Islet of Langerhans (tissue), 1 donor: Measurements from ENCODE around the gene FBXL2.
"Not testable (repeated sequence)": the region's sequence is repeated elsewhere in the genome, so short reads cannot be mapped to it uniquely, and the experiment has no call there.

Source experiments
- FAIRE-seq: peaks from one replicate; lab custom pipeline; 2011; peaks lifted over from hg19 to GRCh38; lab: Jason Lieb, UNC

FBXL2 gene

DNA sequence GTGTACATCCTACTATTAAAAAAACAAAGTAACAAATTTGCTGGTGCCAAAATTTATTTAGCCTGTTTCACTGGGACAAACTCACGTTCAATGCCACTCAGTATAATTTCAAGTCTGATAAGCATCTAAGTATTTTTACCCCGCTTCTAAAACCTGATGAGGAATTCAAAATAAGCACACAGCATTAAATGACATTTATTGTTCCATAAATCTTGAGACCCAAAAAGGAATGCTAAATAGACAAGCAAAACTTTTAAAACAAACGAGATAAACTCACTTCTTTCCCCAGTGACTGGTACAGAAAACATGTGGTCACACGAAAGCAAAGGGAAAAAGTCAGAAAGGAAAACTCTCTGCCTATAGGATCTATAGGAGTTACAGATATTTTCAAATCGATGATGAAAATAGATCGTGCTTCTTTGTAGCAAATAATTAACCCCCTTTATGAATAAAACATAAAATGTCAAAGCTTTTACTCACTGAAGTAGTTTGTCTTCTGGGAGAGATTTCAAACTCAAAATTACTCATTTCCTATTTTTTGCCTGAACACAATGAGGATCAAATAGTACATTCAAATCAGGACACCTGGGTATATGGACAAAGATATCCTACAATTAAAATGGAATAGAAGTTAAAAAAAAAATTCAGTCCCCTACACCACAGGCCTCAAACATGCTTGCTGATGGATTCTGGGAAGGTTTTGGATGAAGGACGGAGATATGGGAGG, 111.3 kb downstream of the FBXL2 start:
- no peak for FAIRE-seq

GRCh38 chr3:33389908-33390307, 112.7 kb downstream of the FBXL2 start:
- no peak for FAIRE-seq

GRCh38 chr3:33391255-33391995, 114.2 kb downstream of the FBXL2 start:
- FAIRE-seq, result no peak

DNA sequence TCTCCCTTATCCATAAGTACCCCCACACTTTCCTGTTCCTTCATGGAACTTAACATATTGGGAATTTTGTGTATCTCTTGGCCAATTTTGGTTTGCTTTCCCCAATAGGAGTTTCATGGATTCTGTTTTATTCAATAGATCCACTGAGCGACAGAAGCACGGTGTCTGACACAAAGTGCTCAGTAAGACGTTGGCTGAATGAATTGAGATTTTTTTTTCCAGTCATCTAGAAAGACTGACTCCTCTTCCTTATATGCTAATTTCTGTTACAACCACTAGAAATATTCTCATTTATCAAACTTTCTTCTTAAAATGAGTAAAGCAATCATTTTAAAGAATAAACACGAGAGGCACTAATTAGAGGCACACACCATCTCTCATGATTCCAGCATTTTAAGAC, 114.9 kb downstream of the FBXL2 start:
- no peak for FAIRE-seq

DNA sequence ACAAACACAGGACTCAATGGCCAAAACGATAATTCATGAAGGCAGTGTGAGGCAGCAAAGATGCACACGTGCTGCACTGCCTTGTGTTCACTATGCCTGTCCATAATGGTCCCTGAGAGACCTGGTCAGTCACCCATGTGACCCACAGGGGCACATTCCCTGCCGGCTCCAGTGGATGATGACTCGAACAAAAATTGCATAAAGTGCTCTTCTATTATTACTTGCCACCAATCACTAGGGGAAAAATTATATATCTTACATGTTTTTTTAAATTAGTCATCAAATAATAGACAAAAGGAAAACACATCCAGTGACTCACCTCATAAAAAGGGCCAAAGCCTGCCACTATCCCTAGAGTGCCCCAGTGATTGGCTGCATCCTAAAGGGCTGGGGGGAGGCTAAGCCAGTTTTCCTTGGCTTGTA, 115.5 kb downstream of the FBXL2 start:
- no peak for FAIRE-seq

DNA sequence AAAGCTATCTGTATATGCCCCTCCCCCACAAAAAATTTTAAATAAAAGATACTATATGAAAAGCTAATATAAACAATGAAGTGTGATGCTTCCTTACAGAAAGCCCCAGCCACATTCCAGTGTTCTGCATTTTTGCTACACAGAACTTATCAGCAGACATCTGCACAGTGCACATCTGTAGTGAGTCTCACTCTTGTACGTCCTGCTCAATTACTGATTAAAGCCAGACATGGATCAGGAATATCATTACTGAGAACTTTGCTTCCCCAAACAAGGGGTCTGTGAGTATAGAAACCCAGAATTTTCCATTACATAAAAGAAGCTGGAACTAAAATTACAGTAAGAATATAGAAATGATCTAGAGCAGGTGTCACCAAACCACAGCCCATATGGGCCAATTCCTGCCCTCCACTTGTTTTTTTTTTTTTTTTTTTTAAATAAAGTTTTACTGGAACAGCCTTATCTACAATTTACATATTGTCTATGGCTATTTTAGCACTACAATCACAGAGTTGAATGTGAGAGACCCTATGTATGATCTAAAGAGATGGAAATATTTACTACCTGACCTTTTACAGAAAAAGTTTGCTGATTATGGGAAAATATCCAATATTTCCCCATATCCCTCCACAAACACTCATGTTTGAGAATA, 117.3 kb downstream of the FBXL2 start:
- no peak for FAIRE-seq

- no peak for FAIRE-seq
These were observed 118.7 kb downstream of the FBXL2 start for GRCh38 chr3:33395900-33396299.

- FAIRE-seq, result no peak
These were observed 121.2 kb downstream of the FBXL2 start for GRCh38 chr3:33398410-33398809.

DNA sequence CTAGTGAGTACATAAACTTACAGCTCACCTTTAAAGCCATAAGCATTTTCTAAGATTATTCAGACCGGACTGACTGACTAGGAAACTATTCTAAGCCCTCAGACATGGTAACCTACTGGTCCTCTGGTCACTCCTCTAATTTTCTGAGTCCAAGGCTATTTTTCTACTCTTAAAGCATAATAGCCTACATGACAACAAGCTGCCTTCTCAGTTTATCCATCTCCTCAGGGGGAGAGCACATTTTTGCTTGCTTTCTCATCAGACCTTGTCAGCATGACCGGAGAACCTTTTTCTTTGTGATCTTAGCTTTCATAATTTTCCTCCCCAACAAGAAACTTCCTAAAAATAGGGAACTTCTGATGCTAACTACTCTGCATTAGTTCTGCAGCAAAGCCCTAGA, 124.5 kb downstream of the FBXL2 start:
- no peak for FAIRE-seq

DNA sequence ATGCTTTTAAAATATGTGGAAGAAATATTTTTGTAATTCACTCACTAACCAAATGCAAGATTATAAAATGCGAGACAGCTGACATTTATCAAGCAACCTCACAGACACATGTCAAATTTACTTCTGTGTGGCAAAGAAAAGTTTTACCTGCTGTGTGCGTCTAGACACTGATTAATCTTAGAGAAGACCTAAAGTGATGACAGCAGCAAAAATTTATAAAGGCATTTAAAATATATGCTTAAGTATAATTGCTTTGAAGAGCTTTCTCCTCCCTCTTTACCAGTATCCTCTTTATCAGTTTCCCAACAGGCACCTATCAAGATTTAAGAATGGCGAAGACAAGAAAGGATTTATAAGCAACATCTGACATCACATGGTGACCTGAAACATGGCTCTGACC, 125.7 kb downstream of the FBXL2 start:
- FAIRE-seq, result no peak

DNA sequence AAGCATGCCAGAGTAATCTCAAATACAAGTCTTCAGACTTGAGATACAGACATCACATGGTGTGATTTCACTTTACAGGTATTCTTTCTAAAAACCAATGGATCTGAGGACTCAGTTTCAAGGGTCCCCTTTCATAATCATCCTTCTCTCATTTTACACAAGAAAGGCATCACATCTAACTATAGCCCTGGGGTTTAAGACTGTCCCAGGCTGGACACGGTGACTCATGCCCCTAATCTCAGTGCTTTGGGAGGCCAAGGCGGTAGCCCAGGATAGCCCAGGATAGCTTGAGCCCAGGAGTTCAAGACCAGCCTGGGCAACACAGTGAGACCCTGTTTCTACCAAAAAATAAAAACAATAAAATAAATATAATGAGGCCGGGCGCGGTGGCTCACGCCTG, 126.5 kb downstream of the FBXL2 start:
- FAIRE-seq, result no peak

DNA sequence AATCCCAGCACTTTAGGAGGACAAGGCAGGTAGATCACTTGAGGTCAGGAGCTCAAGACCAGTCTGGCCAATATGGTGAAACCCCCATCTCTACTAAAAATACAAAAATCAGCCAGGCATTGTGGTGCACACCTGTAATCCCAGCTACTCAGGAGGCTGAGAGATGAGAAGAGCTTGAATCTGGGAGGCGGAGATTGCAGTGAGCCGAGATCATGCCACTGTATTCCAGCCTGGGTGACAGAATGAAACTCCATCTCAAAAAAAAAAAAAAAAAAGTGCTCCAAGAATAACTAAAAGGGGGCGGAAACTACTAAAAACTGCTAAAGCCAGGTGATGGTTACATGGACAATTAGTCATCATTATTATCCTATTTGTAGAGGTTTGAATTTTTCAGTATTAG, 133.6 kb downstream of the FBXL2 start:
- FAIRE-seq, result not testable (repeated sequence)

GRCh38 chr3:33417066-33417673, 139.9 kb downstream of the FBXL2 start:
- peak; percentile 41 for FAIRE-seq

- FAIRE-seq, result no peak
These were observed 142.7 kb downstream of the FBXL2 start for GRCh38 chr3:33419948-33420347.

- no peak for FAIRE-seq
These were observed 143.7 kb downstream of the FBXL2 start for GRCh38 chr3:33420966-33421365.

DNA sequence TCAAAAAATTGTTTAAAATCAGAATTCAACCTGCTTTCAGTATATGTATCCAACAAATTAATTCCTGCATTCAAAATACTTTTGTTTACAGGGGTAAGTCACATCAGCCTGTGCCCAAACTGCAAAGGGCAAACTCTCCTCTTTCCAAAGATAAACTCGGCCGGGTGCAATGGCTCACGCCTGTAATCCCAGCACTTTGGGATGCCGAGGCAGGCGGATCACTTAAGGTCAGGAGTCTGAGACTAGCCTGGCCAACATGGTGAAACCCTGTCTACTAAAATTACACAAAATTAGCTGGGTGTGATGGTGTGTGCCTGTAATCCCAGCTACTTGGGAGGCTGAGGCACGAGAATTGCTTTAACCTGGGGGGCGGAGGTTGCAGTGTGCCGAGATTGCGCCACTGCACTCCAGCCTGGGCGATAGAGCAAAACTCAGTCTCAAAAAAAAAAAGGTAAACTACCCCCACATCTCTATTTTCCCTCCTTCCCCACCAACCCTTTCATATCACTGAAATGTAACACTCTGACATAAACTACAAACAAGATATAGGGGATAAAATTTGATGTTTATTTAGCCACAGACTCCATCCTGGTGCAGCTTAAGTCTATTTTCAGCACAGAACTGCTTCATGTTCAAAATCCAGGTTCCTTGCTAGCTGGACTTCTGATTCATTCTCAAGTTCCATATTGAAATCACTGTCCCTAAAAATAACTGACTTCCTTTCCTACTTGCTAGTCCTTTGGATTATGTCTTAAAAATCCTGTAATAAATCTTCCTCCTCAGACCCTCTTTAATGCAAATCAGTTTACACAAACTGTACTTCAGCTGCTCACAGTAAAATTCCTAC, 147.6 kb downstream of the FBXL2 start:
- no peak for FAIRE-seq

DNA sequence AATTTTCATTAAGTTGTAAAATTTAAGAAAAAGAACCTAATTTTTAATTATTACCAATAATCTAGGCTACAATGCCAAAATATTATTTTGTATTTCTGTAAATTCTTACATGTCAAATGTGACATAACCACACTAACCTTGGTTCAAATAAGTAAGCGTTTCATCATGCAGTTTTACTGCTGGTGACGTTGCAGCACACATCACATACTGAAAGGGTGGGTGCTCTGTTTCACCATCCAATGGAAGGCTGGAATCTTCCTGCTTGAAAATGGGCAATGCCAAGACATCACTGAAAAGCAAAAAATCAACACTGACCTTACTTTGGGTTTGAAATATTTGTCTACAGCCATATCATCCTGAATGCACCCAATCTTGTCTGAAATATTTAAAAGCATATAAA, 148.2 kb downstream of the FBXL2 start:
- no peak for FAIRE-seq

GRCh38 chr3:33426068-33426467, 148.8 kb downstream of the FBXL2 start:
- FAIRE-seq, result no peak

GRCh38 chr3:33426630-33427317, 149.5 kb downstream of the FBXL2 start:
- no peak for FAIRE-seq

DNA sequence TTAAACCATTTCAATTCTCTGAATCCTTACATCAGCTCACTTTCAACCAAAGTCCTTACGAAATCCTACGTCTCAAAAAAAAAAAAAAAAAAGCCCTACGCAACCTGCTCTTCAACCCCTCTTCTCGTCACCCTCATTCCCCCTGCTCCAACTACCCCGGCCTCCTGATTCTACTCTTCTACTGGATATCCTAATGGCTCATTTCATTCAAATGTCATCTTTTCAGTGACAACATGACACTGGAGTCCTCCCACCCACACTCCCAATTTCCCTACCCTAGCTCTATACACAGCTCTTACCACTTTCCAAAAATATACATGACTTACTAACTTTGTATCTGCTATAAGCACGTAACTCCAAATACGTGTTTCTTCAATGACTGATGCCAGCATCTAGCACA, 151.5 kb downstream of the FBXL2 start:
- FAIRE-seq, result no peak

DNA sequence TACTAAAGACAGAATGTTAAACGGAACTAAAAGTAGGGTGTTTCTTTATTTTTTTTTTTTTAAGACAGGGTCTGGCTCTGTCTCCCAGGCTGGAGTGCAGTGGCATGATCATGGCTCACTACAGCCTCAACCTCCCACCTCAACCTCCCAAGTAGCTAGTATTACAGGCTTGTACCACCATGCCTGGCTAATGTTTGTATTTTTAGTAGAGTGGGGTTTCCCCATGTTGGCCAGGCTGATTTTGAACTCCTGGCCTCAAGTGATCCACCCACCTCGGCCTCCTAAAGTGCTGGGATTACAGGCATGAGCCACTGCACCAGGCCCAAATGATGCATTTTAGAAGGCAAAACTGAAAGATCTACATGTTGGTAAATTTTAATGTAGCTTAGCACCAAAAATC, 152.1 kb downstream of the FBXL2 start:
- not testable (repeated sequence) for FAIRE-seq
